ENCODE measurements around the gene ZRANB2.

The ZRANB2 gene

GRCh38 chr1:71074681-71075080 lies 6.2 kb downstream of the ZRANB2 start:
- DNase-seq: no peak

- no peak for DNase-seq
These were observed 8.6 kb downstream of the ZRANB2 start for GRCh38 chr1:71072273-71072672.

GRCh38 chr1:71071720-71072119 lies 9.1 kb downstream of the ZRANB2 start:
- no peak for DNase-seq

- DNase-seq: no peak
These were observed 12.3 kb downstream of the ZRANB2 start for GRCh38 chr1:71068325-71069240.

GRCh38 chr1:71054791-71055190 lies 26.0 kb downstream of the ZRANB2 start:
- no peak for DNase-seq

- no peak for DNase-seq
These were observed 26.5 kb downstream of the ZRANB2 start for GRCh38 chr1:71054281-71054731.

- DNase-seq: no peak
These were observed 27.1 kb downstream of the ZRANB2 start for GRCh38 chr1:71053758-71054157.

- no peak for DNase-seq
These were observed 27.7 kb downstream of the ZRANB2 start for GRCh38 chr1:71053146-71053545.

- DNase-seq: peak; percentile 30
These were observed 30.8 kb downstream of the ZRANB2 start for GRCh38 chr1:71049951-71050598.

GRCh38 chr1:71047635-71048607 lies 32.9 kb downstream of the ZRANB2 start, which contains the start of gene PTGER3:
Gene PTGER3, minus strand, starts transcription at chr1:71047816. Its CDS starts 239 bp downstream, at chr1:71047577.
- peak; percentile 65 for DNase-seq

- peak; percentile 74 for DNase-seq
These were observed 33.8 kb downstream of the ZRANB2 start for GRCh38 chr1:71046891-71047634.

- DNase-seq: no peak
These were observed 35.3 kb downstream of the ZRANB2 start for GRCh38 chr1:71045463-71046028.

- no peak for DNase-seq
These were observed 36.0 kb downstream of the ZRANB2 start for GRCh38 chr1:71044833-71045232.

GRCh38 chr1:71043065-71043464 lies 37.8 kb downstream of the ZRANB2 start:
- DNase-seq: no peak

GRCh38 chr1:71041806-71042205 lies 39.0 kb downstream of the ZRANB2 start:
- DNase-seq: no peak

GRCh38 chr1:71039661-71040262 lies 41.1 kb downstream of the ZRANB2 start:
- no peak for DNase-seq

- DNase-seq: no peak
These were observed 41.9 kb downstream of the ZRANB2 start for GRCh38 chr1:71038942-71039341.

GRCh38 chr1:71037829-71038620 lies 42.8 kb downstream of the ZRANB2 start:
- DNase-seq: no peak

- no peak for DNase-seq
These were observed 43.8 kb downstream of the ZRANB2 start for GRCh38 chr1:71037066-71037465.

GRCh38 chr1:71033136-71033535 lies 47.7 kb downstream of the ZRANB2 start:
- no peak for DNase-seq

Measured in right kidney (tissue), 1 donor.